ENCODE measurements around the gene RETREG3.
A peak's percentile ranks its signal among the peaks of the same experiment; 100 is the strongest.
"Not testable (repeated sequence)": the region's sequence is repeated elsewhere in the genome, so short reads cannot be mapped to it uniquely, and the experiment has no call there.

The RETREG3 gene

DNA sequence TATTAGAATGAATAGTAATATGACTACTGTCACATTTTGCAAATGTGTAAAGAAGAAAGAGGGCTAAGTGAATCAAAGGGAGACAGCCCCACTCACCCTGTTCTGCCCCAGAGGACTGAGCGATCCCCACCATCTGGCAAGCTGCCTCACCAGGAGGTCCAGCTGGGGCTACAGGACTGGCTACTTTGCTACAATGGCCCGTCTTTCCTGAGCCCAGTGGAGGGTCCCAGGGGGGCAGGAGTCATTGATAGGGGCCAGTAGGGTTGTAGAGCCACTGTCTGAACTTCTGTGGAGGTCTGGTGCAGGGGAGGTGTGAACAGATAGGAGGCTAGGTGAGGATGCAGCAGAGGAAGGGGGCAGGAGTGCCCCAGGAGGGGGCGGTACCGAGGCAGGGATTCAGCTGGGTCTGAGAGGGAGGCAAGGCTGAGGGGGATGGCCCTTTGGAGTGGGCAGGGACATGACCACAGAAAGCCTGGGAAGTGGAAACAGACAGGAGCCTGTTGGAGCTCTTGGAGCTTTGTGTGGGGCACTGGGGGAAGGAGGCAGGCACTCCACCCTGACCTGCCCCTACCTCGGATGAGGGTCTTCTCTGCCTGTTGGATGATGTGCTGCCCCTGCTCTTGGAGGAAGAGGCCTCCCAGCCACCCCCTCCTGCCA, 53.1 kb downstream of the RETREG3 start:
- not testable (repeated sequence) for H3K27me3 ChIP-seq (ENCODE audit: control insufficient read depth, low read length); H3K36me3 ChIP-seq (ENCODE audit: control insufficient read depth, low read length); H3F3A ChIP-seq (ENCODE audit: control insufficient read depth, insufficient read depth); H3K9me3 ChIP-seq (ENCODE audit: control insufficient read depth, insufficient read depth, low read length); H3K9me2 ChIP-seq (replicated peaks; ENCODE audit: control insufficient read depth, low read length); H4K20me1 ChIP-seq (ENCODE audit: control insufficient read depth, insufficient read depth, low read depth, low read length); H3K4me3 ChIP-seq (ENCODE audit: low read length); H3K27ac ChIP-seq (ENCODE audit: low read depth, low read length)
- Histone ChIP-seq H3K79me2 (ENCODE audit: control insufficient read depth, low read length) (peaks cover 18% of the 10 kb centered on the region), H3K4me1 (ENCODE audit: control insufficient read depth, low read length) (peaks cover 26% of the 10 kb centered on the region), H3K4me2 (ENCODE audit: low read length) (peak overlapping the region; percentile 96; the same call in 1 of the 2 replicates)
- peak; percentile 44 for TF ChIP-seq CTCF (IDR thresholded peaks at IDR 0.05; ENCODE audit: low read depth, low read length, poor library complexity, severe bottlenecking)

DNA sequence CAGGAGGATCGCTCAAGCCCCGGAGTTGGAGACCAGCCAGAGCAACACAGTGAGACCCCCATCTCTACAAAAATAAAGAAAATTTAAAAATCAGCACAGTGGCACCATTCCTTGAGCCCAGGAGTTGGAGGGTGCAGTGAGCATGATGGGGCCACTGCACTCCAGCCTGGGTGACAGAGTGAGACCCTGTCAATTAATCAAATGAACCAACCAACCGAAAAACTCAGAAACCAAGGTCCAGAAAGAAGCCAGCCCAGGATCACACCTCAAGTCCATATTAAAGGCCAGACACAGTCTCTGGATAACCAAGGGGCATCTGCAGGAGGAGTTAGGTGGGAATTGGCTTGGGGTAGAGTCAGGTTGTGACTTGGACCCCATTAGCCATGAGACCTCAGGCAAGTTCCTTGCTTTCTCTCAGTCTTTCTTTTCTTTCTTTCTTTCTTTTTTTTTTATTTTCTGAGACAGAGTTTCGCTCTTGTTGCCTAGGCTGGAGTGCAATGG, 54.0 kb downstream of the RETREG3 start:
- Histone ChIP-seq H3K4me3 (ENCODE audit: low read length) (peak overlapping the region; percentile 99), H3K27me3 (ENCODE audit: control insufficient read depth, low read length) (no peaks in the 10 kb centered on the region), H3K9me2 (replicated peaks; ENCODE audit: control insufficient read depth, low read length) (no peaks in the 10 kb centered on the region), H3F3A (ENCODE audit: control insufficient read depth, insufficient read depth) (no peaks in the 10 kb centered on the region), H3K36me3 (ENCODE audit: control insufficient read depth, low read length) (peaks cover 3% of the 10 kb centered on the region; the same call in 1 of the 2 replicates), H3K27ac (ENCODE audit: low read depth, low read length) (peak overlapping the region; percentile 53), H3K4me2 (ENCODE audit: low read length) (peak overlapping the region; percentile 96), H3K9me3 (ENCODE audit: control insufficient read depth, insufficient read depth, low read length) (no peaks in the 10 kb centered on the region), H3K79me2 (ENCODE audit: control insufficient read depth, low read length) (peaks cover 18% of the 10 kb centered on the region), H4K20me1 (ENCODE audit: control insufficient read depth, insufficient read depth, low read depth, low read length) (no peaks in the 10 kb centered on the region), H3K4me1 (ENCODE audit: control insufficient read depth, low read length) (peaks cover 26% of the 10 kb centered on the region)
- no peak for TF ChIP-seq CTCF (IDR thresholded peaks at IDR 0.05; ENCODE audit: low read depth, low read length, poor library complexity, severe bottlenecking)
- no peak for TF ChIP-seq EZH2phosphoT487 (IDR thresholded peaks at IDR 0.05; ENCODE audit: borderline replicate concordance, low read length)

GRCh38 chr17:42554250-42555121, 54.7 kb downstream of the RETREG3 start:
- no peaks in the 10 kb centered on the region for H3F3A ChIP-seq (ENCODE audit: control insufficient read depth, insufficient read depth)
- H3K4me2 ChIP-seq (ENCODE audit: low read length): peak overlapping the region; percentile 96
- H3K79me2 ChIP-seq (ENCODE audit: control insufficient read depth, low read length): peaks cover 18% of the 10 kb centered on the region
- no peaks in the 10 kb centered on the region for H3K9me3 ChIP-seq (ENCODE audit: control insufficient read depth, insufficient read depth, low read length)
- H3K4me3 ChIP-seq (ENCODE audit: low read length): peak overlapping the region; percentile 99
- peaks cover 3% of the 10 kb centered on the region; the same call in 1 of the 2 replicates for H3K36me3 ChIP-seq (ENCODE audit: control insufficient read depth, low read length)
- H3K4me1 ChIP-seq (ENCODE audit: control insufficient read depth, low read length): peaks cover 26% of the 10 kb centered on the region
- no peak for TF ChIP-seq EZH2phosphoT487 (IDR thresholded peaks at IDR 0.05; ENCODE audit: borderline replicate concordance, low read length)
- TF ChIP-seq CTCF (IDR thresholded peaks at IDR 0.05; ENCODE audit: low read depth, low read length, poor library complexity, severe bottlenecking): no peak
- H3K27me3 ChIP-seq (ENCODE audit: control insufficient read depth, low read length): no peaks in the 10 kb centered on the region
- no peaks in the 10 kb centered on the region for H4K20me1 ChIP-seq (ENCODE audit: control insufficient read depth, insufficient read depth, low read depth, low read length)
- H3K9me2 ChIP-seq (replicated peaks; ENCODE audit: control insufficient read depth, low read length): no peaks in the 10 kb centered on the region
- H3K27ac ChIP-seq (ENCODE audit: low read depth, low read length): peak overlapping the region; percentile 53
